RWPE1 (cell line): ENCODE data around the gene NEU4.

Source experiments
- CTCF ChIA-PET: fragments of 350-600 bp; sonication (Branson Sonifier 250); formaldehyde crosslinking; extraction: SDS; loops from one replicate; lab custom pipeline; 2021; lab: Yijun Ruan, JAX
- POLR2A ChIA-PET: fragments of 400-600 bp; formaldehyde crosslinking; extraction: SDS; loops from one replicate; lab custom pipeline; 2020; ENCODE audit warnings: antibody characterized with exemption; ENCODE audit not compliant: low non-redundant PET; lab: Yijun Ruan, JAX
- DNase-seq: peaks from one replicate; pipeline ENCODE4 v3.0.0; 2012; ENCODE audit warnings: low spot score
- H3K27ac ChIP-seq: fragments of 450-650 bp; 2 replicates; pipeline ENCODE4 v1.5.1; 2017
- CTCF ChIP-seq: fragments of 450-650 bp; conservative IDR thresholded peaks from 2 replicates; pipeline ENCODE4 v1.5.1; 2017; ENCODE audit warnings: low read depth, mild to moderate bottlenecking

NEU4 gene

DNA sequence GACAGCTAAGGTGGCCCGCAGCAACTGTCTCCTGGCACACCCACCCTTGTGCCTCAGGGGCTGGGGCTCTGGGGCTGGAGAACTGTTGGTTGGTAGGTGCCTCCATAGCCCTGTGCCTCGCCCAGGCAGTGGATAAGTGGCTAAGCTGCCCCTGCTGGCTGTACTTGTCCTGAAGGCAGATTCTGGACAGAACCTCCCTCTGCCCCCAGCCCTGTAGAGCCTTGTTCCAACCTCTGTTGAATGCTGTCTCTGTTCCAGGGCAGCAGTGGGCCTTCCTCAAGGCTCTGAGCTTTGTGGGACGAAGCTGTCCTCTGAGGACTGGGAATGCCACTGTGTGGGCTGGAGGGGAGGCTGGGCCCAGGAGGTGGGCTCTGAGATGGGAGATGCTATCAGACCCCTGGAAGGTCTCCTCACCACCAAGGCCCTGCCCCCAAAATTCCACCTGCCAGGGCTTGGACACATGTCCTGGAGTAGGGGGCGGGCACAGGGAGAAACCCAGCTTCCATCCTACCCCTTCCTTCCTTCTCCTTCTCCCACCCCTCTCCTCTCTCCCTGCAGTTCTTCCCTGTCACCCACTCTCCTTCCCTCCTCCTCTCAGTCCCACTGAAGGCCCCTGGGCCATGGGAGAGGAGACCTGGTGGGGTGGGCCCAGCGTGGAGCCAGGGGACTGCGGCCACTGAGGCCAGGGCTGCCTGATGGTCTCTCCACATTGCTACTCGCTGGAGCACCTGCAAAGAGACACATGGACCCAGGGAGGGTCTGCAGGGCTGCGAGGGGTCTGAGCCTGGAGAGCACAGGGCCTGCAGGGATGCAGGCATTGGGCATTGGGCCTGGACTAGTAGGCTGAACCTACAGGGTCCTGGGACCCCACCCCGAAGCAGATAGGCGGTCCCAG is 51.4 kb downstream of the NEU4 start:
- ChIA-PET POLR2A (no interaction called here), CTCF (no interaction called here)
- DNase-seq, result no peak
- no peak overlapping the region for H3K27ac ChIP-seq
- no peak for TF ChIP-seq CTCF

GRCh38 chr2:241861264-241861663 is 52.3 kb downstream of the NEU4 start:
- CTCF ChIA-PET, result no interaction called here
- TF ChIP-seq CTCF, result no peak
- H3K27ac ChIP-seq, result no peak overlapping the region
- DNase-seq, result no peak
- POLR2A ChIA-PET, result no interaction called here

DNA sequence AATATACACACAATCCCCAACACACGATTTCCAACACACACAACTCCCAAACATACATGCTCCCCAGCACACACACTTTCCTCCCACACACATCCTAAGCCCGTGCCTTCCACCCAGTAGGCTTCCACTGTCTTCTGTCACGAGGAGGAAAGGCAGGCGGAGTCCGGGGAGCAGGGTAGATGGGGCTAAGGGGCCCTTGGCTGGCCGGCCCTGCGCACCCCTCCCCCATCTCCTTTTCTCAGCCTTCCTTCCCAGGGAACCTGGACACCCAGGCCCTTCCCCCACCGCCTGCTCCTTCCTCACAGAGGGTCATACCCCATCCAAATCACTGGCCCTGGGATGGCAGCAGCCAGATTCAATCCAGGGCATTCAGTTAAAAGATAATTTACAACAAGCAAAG is 53.1 kb downstream of the NEU4 start:
- ChIA-PET POLR2A (no interaction called here), CTCF (no interaction called here)
- no peak for TF ChIP-seq CTCF
- no peak overlapping the region for H3K27ac ChIP-seq
- no peak for DNase-seq

DNA sequence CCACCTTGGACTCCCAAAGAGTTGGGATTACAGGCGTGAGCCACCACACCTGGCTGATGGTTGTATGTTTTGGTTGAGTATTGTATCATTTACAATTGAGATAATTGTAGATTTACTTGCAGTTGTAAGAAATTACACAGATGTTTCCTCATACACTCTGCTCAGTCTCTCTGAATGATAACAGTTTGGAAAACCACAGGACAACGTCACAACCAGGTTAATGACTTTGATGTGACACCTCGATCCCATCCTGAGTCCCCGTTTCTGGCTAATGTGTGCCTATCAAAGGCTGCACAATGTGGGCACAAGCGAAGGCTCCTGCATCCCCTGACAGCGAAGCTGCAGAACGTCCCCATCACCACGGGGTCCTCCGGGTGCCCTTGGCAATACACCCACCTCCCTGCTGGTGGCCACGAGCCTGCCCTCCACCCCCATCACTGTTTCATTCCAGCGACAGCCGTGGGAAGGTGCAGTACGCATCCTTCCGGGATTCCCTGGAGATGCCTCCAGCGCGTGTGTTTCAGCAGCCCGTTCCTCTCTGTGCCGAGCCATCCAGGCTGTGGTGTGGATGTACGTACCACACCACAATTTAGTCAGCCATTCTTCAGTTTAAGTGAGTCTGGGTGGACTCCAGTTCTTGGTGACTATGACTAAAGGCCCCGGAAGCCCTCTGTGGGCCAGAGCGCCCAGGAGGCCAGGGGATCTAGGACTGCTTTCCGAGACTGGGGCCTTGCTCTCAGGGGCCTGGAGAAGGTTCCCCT is 54.0 kb downstream of the NEU4 start:
- no peak for DNase-seq
- POLR2A ChIA-PET, result no interaction called here
- TF ChIP-seq CTCF, result no peak
- no peak overlapping the region for H3K27ac ChIP-seq
- CTCF ChIA-PET, result no interaction called here

DNA sequence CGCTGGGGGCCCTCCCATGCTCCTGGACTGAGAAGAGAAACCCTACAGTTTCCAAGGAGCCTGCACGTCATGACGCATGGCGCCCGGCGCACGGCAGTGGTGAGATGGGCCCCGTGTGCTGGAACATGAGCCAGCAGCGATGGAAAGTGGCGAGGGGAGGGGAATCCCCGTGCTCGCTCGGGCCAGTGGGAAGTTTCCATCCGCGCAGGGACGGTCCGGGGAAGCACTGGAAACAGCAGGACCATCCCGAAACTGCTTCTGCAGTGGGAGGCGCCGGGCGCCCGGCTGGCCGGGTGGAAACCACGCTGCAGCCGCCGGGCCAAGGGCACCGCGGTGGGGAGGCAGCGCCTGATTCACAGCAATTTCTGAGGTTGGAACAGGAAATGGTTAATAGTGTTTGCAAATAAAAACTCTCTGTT is 54.6 kb downstream of the NEU4 start:
- no peak overlapping the region for H3K27ac ChIP-seq
- no peak for TF ChIP-seq CTCF
- DNase-seq, result no peak
- POLR2A ChIA-PET, result no interaction called here
- CTCF ChIA-PET, result no interaction called here

GRCh38 chr2:241864168-241864849 is 55.3 kb downstream of the NEU4 start:
- no peak for TF ChIP-seq CTCF
- ChIA-PET POLR2A (no interaction called here), CTCF (no interaction called here)
- DNase-seq, result no peak
- H3K27ac ChIP-seq, result no peak overlapping the region
